ENCODE measurements around the gene MGMT. TPM values are rescaled to one million over a fixed set of nuclear protein-coding genes. Genes with fewer than 3 reads are reported as not detected.
A peak's percentile ranks its signal among the peaks of the same experiment; 100 is the strongest.

Gene MGMT
- total RNA-seq, 4 donors from 2014 or later: 18.4 to 30.3 (median 27.9) TPM

GRCh38 chr10:129498680-129499079 is 31.6 kb downstream of the MGMT start:
- TF ChIP-seq POLR2AphosphoS5 (IDR thresholded peaks at IDR 0.05) (no peak), CTCF (IDR thresholded peaks at IDR 0.05) (no peak), EP300 (IDR thresholded peaks at IDR 0.05) (no peak), POLR2A (IDR thresholded peaks at IDR 0.05; ENCODE audit: low read depth) (no peak)
- peaks cover 0 to 5% (median 0%) of the 10 kb centered on the region in 4 donors for H3K36me3 ChIP-seq
- H3K27ac ChIP-seq (replicated peaks in 1 of 4): no peak overlapping the region
- intact Hi-C loops (cut with DNase I): no loop called here
- 94% methylated on average over 2 of the region's 2 CpGs for WGBS
- H3K4me1 ChIP-seq: no peaks in the 10 kb centered on the region
- DNase-seq (ENCODE audit: extremely low spot score): peak; percentile 37
- H3K4me3 ChIP-seq: no peak overlapping the region
- no peaks in the 10 kb centered on the region for H3K27me3 ChIP-seq
- no peaks in the 10 kb centered on the region for H3K9me3 ChIP-seq

DNA sequence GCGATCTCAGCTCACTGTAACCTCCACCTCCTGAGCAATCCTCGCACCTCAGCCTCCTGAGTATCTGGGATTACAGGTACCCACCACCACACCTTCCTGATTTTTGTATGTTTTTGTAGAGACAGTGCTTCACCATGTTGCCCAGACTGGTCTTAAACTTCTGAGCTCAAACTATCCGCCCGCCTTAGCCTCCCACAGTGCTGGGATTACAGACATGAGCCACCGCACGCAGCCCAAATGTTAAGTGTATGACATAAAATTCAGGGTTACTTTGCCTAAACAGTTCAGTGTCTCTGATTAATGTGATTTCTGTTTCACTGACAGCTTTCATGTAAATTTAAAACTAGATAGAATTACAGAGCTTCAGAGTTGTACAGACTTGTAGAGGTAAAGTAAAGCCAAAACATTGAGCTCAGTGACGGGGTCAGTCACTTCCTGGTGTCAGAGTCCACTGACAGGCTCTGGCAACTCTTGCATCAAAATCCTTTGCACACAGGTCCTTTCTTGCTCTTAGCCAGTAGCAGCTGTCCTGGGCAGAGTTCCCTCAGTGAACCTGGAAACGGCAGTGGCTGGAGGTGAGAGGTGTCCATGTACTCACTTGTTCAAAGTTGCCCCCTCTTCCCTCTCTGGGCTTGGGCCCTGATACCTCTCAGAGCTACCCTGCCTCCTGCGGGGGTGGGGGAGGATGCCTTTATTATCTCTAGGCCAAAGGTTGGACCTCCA is 33.7 kb downstream of the MGMT start:
- Histone ChIP-seq H3K4me1 (no peaks in the 10 kb centered on the region), H3K9me3 (no peaks in the 10 kb centered on the region), H3K27ac (replicated peaks in 1 of 4) (no peak overlapping the region), H3K36me3 (peaks cover 0 to 5% (median 0%) of the 10 kb centered on the region in 4 donors), H3K27me3 (no peaks in the 10 kb centered on the region), H3K4me3 (no peak overlapping the region)
- no peak for TF ChIP-seq EP300 (IDR thresholded peaks at IDR 0.05)
- TF ChIP-seq POLR2AphosphoS5 (IDR thresholded peaks at IDR 0.05): no peak
- no peak for TF ChIP-seq POLR2A (IDR thresholded peaks at IDR 0.05; ENCODE audit: low read depth)
- TF ChIP-seq CTCF (IDR thresholded peaks at IDR 0.05): no peak
- WGBS: 92% methylated on average over 9 of the region's 9 CpGs
- peak; percentile 66 for DNase-seq (ENCODE audit: extremely low spot score)
- intact Hi-C loops (cut with DNase I): no loop called here

GRCh38 chr10:129501652-129502436 is 34.8 kb downstream of the MGMT start:
- intact Hi-C loops (cut with DNase I): no loop called here
- Histone ChIP-seq H3K4me1 (peaks cover 0 to 9% (median 7%) of the 10 kb centered on the region in 4 donors), H3K27ac (replicated peaks in 1 of 4) (no peak overlapping the region), H3K4me3 (no peak overlapping the region), H3K9me3 (no peaks in the 10 kb centered on the region), H3K27me3 (no peaks in the 10 kb centered on the region), H3K36me3 (peaks cover 0 to 5% (median 0%) of the 10 kb centered on the region in 4 donors)
- TF ChIP-seq EP300 (IDR thresholded peaks at IDR 0.05) (no peak), POLR2A (IDR thresholded peaks at IDR 0.05; ENCODE audit: low read depth) (no peak), POLR2AphosphoS5 (IDR thresholded peaks at IDR 0.05) (no peak), CTCF (IDR thresholded peaks at IDR 0.05) (no peak)
- peak; percentile 68 for DNase-seq (ENCODE audit: extremely low spot score)
- 90% methylated on average over 14 of the region's 18 CpGs for WGBS

- H3K9me3 ChIP-seq: no peaks in the 10 kb centered on the region
- WGBS: 74% methylated on average over 5 of the region's 5 CpGs
- peak; percentile 60 for DNase-seq (ENCODE audit: extremely low spot score)
Measured at GRCh38 chr10:129502448-129502847, 35.4 kb downstream of the MGMT start.

More at GRCh38 chr10:129502448-129502847, 35.4 kb downstream of the MGMT start:
- intact Hi-C loops (cut with DNase I): no loop called here
- Histone ChIP-seq H3K4me1 (peaks cover 0 to 16% (median 14%) of the 10 kb centered on the region in 4 donors), H3K27me3 (no peaks in the 10 kb centered on the region), H3K4me3 (no peak overlapping the region), H3K27ac (replicated peaks in 1 of 4) (no peak overlapping the region), H3K36me3 (peaks cover 0 to 5% (median 0%) of the 10 kb centered on the region in 4 donors)
- no peak for TF ChIP-seq POLR2AphosphoS5 (IDR thresholded peaks at IDR 0.05)
- TF ChIP-seq EP300 (IDR thresholded peaks at IDR 0.05): no peak
- no peak for TF ChIP-seq CTCF (IDR thresholded peaks at IDR 0.05)
- no peak for TF ChIP-seq POLR2A (IDR thresholded peaks at IDR 0.05; ENCODE audit: low read depth)
